Mesenchymal stem cell (in vitro differentiated cells and primary cell): Measurements from ENCODE around the gene ATRNL1.

Experiments used
- DNase-seq: peaks from one replicate; pipeline ENCODE4 v3.0.0-alpha.2; 2013
- H2AFZ ChIP-seq: one replicate; pipeline ENCODE4 v1.6.1; 2013; ENCODE audit warnings: low read depth, mild to moderate bottlenecking, control low read depth, inconsistent platforms, low read length, moderate library complexity
- H2AK5ac ChIP-seq: 2 replicates; pipeline ENCODE4 v1.6.1; 2013; ENCODE audit warnings: low read length, moderate library complexity, mild to moderate bottlenecking, inconsistent platforms; ENCODE audit not compliant: severe bottlenecking
- H2BK120ac ChIP-seq: one replicate; pipeline ENCODE4 v1.6.1; 2013; ENCODE audit warnings: low read depth, mild to moderate bottlenecking, inconsistent platforms, low read length, moderate library complexity
- H2BK12ac ChIP-seq, 2 experiments: one replicate each; pipeline ENCODE4 v1.6.1; 2013; ENCODE audit warnings: inconsistent platforms in 2 of 2, low read length in 2 of 2, mild to moderate bottlenecking in 2 of 2, moderate library complexity in 2 of 2, control low read depth in 1 of 2
- H2BK15ac ChIP-seq: one replicate; pipeline ENCODE4 v1.6.1; 2013; ENCODE audit warnings: mild to moderate bottlenecking, low read depth, inconsistent platforms; ENCODE audit not compliant: poor library complexity, severe bottlenecking
- H2BK5ac ChIP-seq: 2 replicates; pipeline ENCODE4 v1.6.1; 2013; ENCODE audit warnings: low read depth, mild to moderate bottlenecking, low read length, control low read depth, inconsistent platforms; ENCODE audit not compliant: poor library complexity, severe bottlenecking
- H3K14ac ChIP-seq, 2 experiments: one replicate each; pipeline ENCODE4 v1.6.1; 2013; ENCODE audit warnings: inconsistent platforms in 2 of 2, low read length in 2 of 2, control low read depth in 1 of 2, mild to moderate bottlenecking in 1 of 2, moderate library complexity in 1 of 2
- H3K18ac ChIP-seq, 2 experiments: one replicate each; pipeline ENCODE4 v1.6.1; 2013; ENCODE audit warnings: inconsistent platforms in 2 of 2, low read length in 2 of 2, control low read depth in 1 of 2, low read depth in 1 of 2, mild to moderate bottlenecking in 1 of 2
- H3K23ac ChIP-seq, 2 experiments: one replicate each; pipeline ENCODE4 v1.6.1; 2013; ENCODE audit warnings: inconsistent platforms in 2 of 2, low read length in 2 of 2, mild to moderate bottlenecking in 2 of 2, moderate library complexity in 2 of 2, control low read depth in 1 of 2
- H3K27ac ChIP-seq: 2 replicates; pipeline ENCODE4 v1.5.1; 2013; ENCODE audit warnings: mild to moderate bottlenecking, moderate library complexity, low read length, control low read depth, inconsistent platforms; ENCODE audit not compliant: poor library complexity, severe bottlenecking
- H3K27me3 ChIP-seq, 2 experiments: 2 replicates each; pipeline versions ENCODE4 v1.6.1 to v1.7.0; 2013; ENCODE audit warnings: low read length in 2 of 2, mild to moderate bottlenecking in 2 of 2, moderate library complexity in 2 of 2, control low read depth in 1 of 2, inconsistent platforms in 1 of 2; ENCODE audit not compliant: control insufficient read depth in 1 of 2, insufficient read depth in 1 of 2
- H3K36me3 ChIP-seq, 2 experiments: 2 replicates each; pipeline versions ENCODE4 v1.6.1 to v1.7.0; 2013; ENCODE audit warnings: low read length in 2 of 2, control low read depth in 1 of 2, inconsistent platforms in 1 of 2, low read depth in 1 of 2, mild to moderate bottlenecking in 1 of 2; ENCODE audit not compliant: insufficient read depth in 2 of 2, control insufficient read depth in 1 of 2
- H3K4ac ChIP-seq, 2 experiments: one replicate each; pipeline ENCODE4 v1.6.1; 2013; ENCODE audit warnings: inconsistent platforms in 2 of 2, low read length in 2 of 2, mild to moderate bottlenecking in 2 of 2, moderate library complexity in 2 of 2, control low read depth in 1 of 2, low read depth in 1 of 2
- H3K4me1 ChIP-seq: 2 replicates; pipeline ENCODE4 v1.6.1; 2013; ENCODE audit warnings: low read depth, low read length, control low read depth; ENCODE audit not compliant: control insufficient read depth, insufficient read depth
- H3K4me2 ChIP-seq: 2 replicates; pipeline ENCODE4 v1.6.1; 2013; ENCODE audit warnings: low read length, mild to moderate bottlenecking, inconsistent platforms; ENCODE audit not compliant: poor library complexity, severe bottlenecking
- H3K4me3 ChIP-seq, 2 experiments: 2 replicates each; pipeline versions ENCODE4 v1.5.1 to v1.7.0; 2013; ENCODE audit warnings: low read length in 2 of 2, mild to moderate bottlenecking in 2 of 2, control low read depth in 1 of 2, low read depth in 1 of 2; ENCODE audit not compliant: insufficient read depth in 1 of 2
- H3K79me1 ChIP-seq: replicated peaks from 2 replicates; pipeline ENCODE4 v1.6.1; 2013; ENCODE audit warnings: mild to moderate bottlenecking, control low read depth, low read length, inconsistent platforms; ENCODE audit not compliant: poor library complexity, severe bottlenecking
- H3K9ac ChIP-seq: 2 replicates; pipeline ENCODE4 v1.7.0; 2013; ENCODE audit warnings: mild to moderate bottlenecking, low read length, moderate library complexity
- H3K9me3 ChIP-seq: 2 replicates; pipeline ENCODE4 v1.7.0; 2013; ENCODE audit warnings: mild to moderate bottlenecking, low read length; ENCODE audit not compliant: control insufficient read depth
- H4K8ac ChIP-seq: one replicate; pipeline ENCODE4 v1.6.1; 2013; ENCODE audit warnings: inconsistent platforms, mild to moderate bottlenecking, low read length, moderate library complexity
- H4K91ac ChIP-seq: one replicate; pipeline ENCODE4 v1.6.1; 2013; ENCODE audit warnings: mild to moderate bottlenecking, low read length, inconsistent platforms
- WGBS: methylation state at CpG from one replicate; pipeline ENCODE4 v1.1.7; 2013; ENCODE audit warnings: mixed read lengths; 5-methylcytosine and 5-hydroxymethylcytosine counted together

The ATRNL1 gene

GRCh38 chr10:115866174-115866573, 773.0 kb downstream of the ATRNL1 start:
- H2BK12ac ChIP-seq = no peak overlapping the region
- H3K4ac ChIP-seq = no peak overlapping the region
- no peak overlapping the region for H3K4me2 ChIP-seq
- H3K36me3 ChIP-seq = no peaks in the 10 kb centered on the region
- no peak overlapping the region for H2BK5ac ChIP-seq
- no peak overlapping the region for H3K9ac ChIP-seq
- H3K4me3 ChIP-seq = no peak overlapping the region
- H3K27me3 ChIP-seq = no peaks in the 10 kb centered on the region
- no peak overlapping the region for H2BK120ac ChIP-seq
- DNase-seq = no peak
- no peak overlapping the region for H3K27ac ChIP-seq
- WGBS = no CpG with 5 or more reads among the region's 1 CpG
- H3K18ac ChIP-seq = no peak overlapping the region
- H2BK15ac ChIP-seq = no peak overlapping the region
- H2AFZ ChIP-seq = no peak overlapping the region
- H3K14ac ChIP-seq = no peak overlapping the region
- no peak overlapping the region for H3K23ac ChIP-seq
- no peaks in the 10 kb centered on the region for H3K9me3 ChIP-seq
- no peak overlapping the region for H2AK5ac ChIP-seq
- H3K79me1 ChIP-seq = no peaks in the 10 kb centered on the region
- peaks cover 1% of the 10 kb centered on the region for H3K4me1 ChIP-seq
- no peak overlapping the region for H4K91ac ChIP-seq
- no peak overlapping the region for H4K8ac ChIP-seq

- H2BK120ac ChIP-seq = no peak overlapping the region
- no peak overlapping the region for H3K9ac ChIP-seq
- H4K91ac ChIP-seq = no peak overlapping the region
- no peak overlapping the region for H3K18ac ChIP-seq
- H2AFZ ChIP-seq = no peak overlapping the region
- DNase-seq = no peak
- H3K23ac ChIP-seq = no peak overlapping the region
- H4K8ac ChIP-seq = no peak overlapping the region
- H3K4me2 ChIP-seq = no peak overlapping the region
- H3K27ac ChIP-seq = no peak overlapping the region
- no peak overlapping the region for H2BK5ac ChIP-seq
- no peak overlapping the region for H3K4me3 ChIP-seq
- H2BK15ac ChIP-seq = no peak overlapping the region
- H2AK5ac ChIP-seq = no peak overlapping the region
- no peak overlapping the region for H2BK12ac ChIP-seq
- H3K9me3 ChIP-seq = no peaks in the 10 kb centered on the region
- H3K4ac ChIP-seq = no peak overlapping the region
- no peaks in the 10 kb centered on the region for H3K36me3 ChIP-seq
- H3K79me1 ChIP-seq = no peaks in the 10 kb centered on the region
- H3K27me3 ChIP-seq = no peaks in the 10 kb centered on the region
- H3K14ac ChIP-seq = no peak overlapping the region
- WGBS = 100% methylated on average over 3 of the region's 4 CpGs
- H3K4me1 ChIP-seq = peaks cover under 1% of the 10 kb centered on the region
Observed at GRCh38 chr10:115866691-115867090, 773.5 kb downstream of the ATRNL1 start.

- Histone ChIP-seq H3K4me3 (no peak overlapping the region), H2BK5ac (no peak overlapping the region), H2AFZ (no peak overlapping the region), H3K4ac (no peak overlapping the region), H3K36me3 (no peaks in the 10 kb centered on the region), H3K79me1 (no peaks in the 10 kb centered on the region), H3K9me3 (no peaks in the 10 kb centered on the region), H3K23ac (no peak overlapping the region), H3K18ac (no peak overlapping the region), H4K91ac (no peak overlapping the region), H4K8ac (no peak overlapping the region), H3K27me3 (no peaks in the 10 kb centered on the region), H3K14ac (no peak overlapping the region), H2BK12ac (no peak overlapping the region), H3K27ac (no peak overlapping the region), H3K4me2 (no peak overlapping the region), H3K4me1 (no peaks in the 10 kb centered on the region), H3K9ac (no peak overlapping the region), H2AK5ac (no peak overlapping the region), H2BK15ac (no peak overlapping the region), H2BK120ac (no peak overlapping the region)
- DNase-seq = no peak
- 70% methylated on average over 2 of the region's 2 CpGs for WGBS
Observed at GRCh38 chr10:115867305-115867704, 774.1 kb downstream of the ATRNL1 start.

GRCh38 chr10:115871855-115872254, 778.7 kb downstream of the ATRNL1 start:
- Histone ChIP-seq H2BK5ac (no peak overlapping the region), H3K23ac (no peak overlapping the region), H3K4me3 (no peak overlapping the region), H3K14ac (no peak overlapping the region), H3K79me1 (no peaks in the 10 kb centered on the region), H3K9me3 (no peaks in the 10 kb centered on the region), H3K18ac (no peak overlapping the region), H3K9ac (no peak overlapping the region), H2BK120ac (no peak overlapping the region), H3K4me1 (no peaks in the 10 kb centered on the region), H4K8ac (no peak overlapping the region), H2AK5ac (no peak overlapping the region), H4K91ac (no peak overlapping the region), H2AFZ (no peak overlapping the region), H3K4me2 (no peak overlapping the region), H3K36me3 (no peaks in the 10 kb centered on the region), H2BK12ac (no peak overlapping the region), H2BK15ac (no peak overlapping the region), H3K4ac (no peak overlapping the region), H3K27ac (no peak overlapping the region), H3K27me3 (peaks cover 0 to 3% of the 10 kb centered on the region in 2 experiments)
- DNase-seq = no peak
- WGBS = no CpG with 5 or more reads among the region's 1 CpG
